Ovary (tissue), 9 donors: ENCODE results near the gene DOCK1. TPM values are rescaled to one million over a fixed set of nuclear protein-coding genes. Genes with fewer than 3 reads are reported as not detected.

Experiments used
- DNase-seq, 5 donors: peaks; one replicate each; pipeline ENCODE4 v3.0.0-alpha.2; 2019 to 2020
- H3K27ac ChIP-seq, 2 donors: fragments of 200-600 bp; one replicate each; pipeline versions ENCODE4 v1.5.1 to v1.8.0; 2019 to 2022
- H3K27me3 ChIP-seq: fragments of 200-600 bp; one replicate; pipeline ENCODE4 v1.8.0; 2022
- H3K36me3 ChIP-seq: fragments of 200-600 bp; sonication (generic); one replicate; pipeline ENCODE4 v1.5.1; 2019
- H3K4me1 ChIP-seq: one replicate; pipeline ENCODE4 v1.8.1; 2013; ENCODE audit warnings: mild to moderate bottlenecking, moderate library complexity; ENCODE audit not compliant: insufficient read depth
- H3K4me3 ChIP-seq: fragments of 200-600 bp; sonication (generic); one replicate; pipeline ENCODE4 v1.5.1; 2017
- H3K9me3 ChIP-seq, 2 donors: fragments of 200-600 bp in 1 of 2; sonication (generic) in 1 of 2; one replicate each; pipeline versions ENCODE4 v1.5.1 to v1.8.1; 2013 to 2019; ENCODE audit warnings: mild to moderate bottlenecking in 1 of 2, moderate library complexity in 1 of 2
- CTCF ChIP-seq, 3 donors: fragments of 450-650 bp in 2 of 3; fragments of 200-600 bp in 1 of 3; IDR thresholded peaks; one replicate each; pipeline versions ENCODE4 v1.5.1 to v1.8.0; 2016 to 2022; ENCODE audit warnings: antibody characterized with exemption in 3 of 3, mild to moderate bottlenecking in 1 of 3
- EP300 ChIP-seq: sonication (generic); formaldehyde crosslinking; IDR thresholded peaks from one replicate; pipeline ENCODE4 v1.6.1; 2017; ENCODE audit warnings: antibody characterized with exemption
- POLR2A ChIP-seq: fragments of 450-650 bp; IDR thresholded peaks from one replicate; pipeline ENCODE4 v1.6.1; 2017; ENCODE audit warnings: antibody characterized with exemption, mild to moderate bottlenecking, moderate library complexity
- WGBS, 3 donors: extraction: QIAGEN DNeasy Blood & Tissue Kit in 1 of 3; methylation state at CpG; one replicate each; pipeline versions ENCODE4 v1.1.5 to v1.1.7; 2013 to 2017; 5-methylcytosine and 5-hydroxymethylcytosine counted together
- intact Hi-C, 4 donors: fragments of 100-400 bp; cut with DNase I; formaldehyde crosslinking; loops; one replicate each; pipeline versions ENCODE4 v1.11.0 to v1.15.1; 2022 to 2023
- polyA plus RNA-seq, 2 donors: library from polyadenylated mRNA; stranded (reverse); fragments of 200-250 nt in 1 of 2; fragments of 350-450 nt in 1 of 2; fragmentation: Illumina TruSeq in 1 of 2; extraction: RNeasy Lipid Tissue Mini Kit (QIAGEN cat#74804) in 1 of 2; gene quantifications; one replicate each; pipeline ENCODE4 v1.2.3, GENCODE V29; 2013 to 2014
- total RNA-seq, 7 donors: library from RNA; depleted of rRNA in 2 of 7; stranded (reverse); fragments of >200 nt in 2 of 7; fragmentation: NEBNext Ultra II Directional in 3 of 7; extraction: Animal tissue kit (Norgen Biotek cat#: 25700) in 3 of 7; gene quantifications; one replicate each; pipeline versions ENCODE4 v1.1.0 to v1.2.4, GENCODE V29; 2016 to 2023
- donor health status: DM: no; HTN: no; CAD: no; lungs with moderate emphysema.
- donor health status: DM: no; HTN: no; CAD: no.
- donor health status: Bipolar disorder and iron deficiency.
- donor health status: DM: yes; HTN: yes; CAD: no.
- donor health status: DM: no; HTN: no; CAD: no.
- donor health status: DM: yes; HTN: yes; CAD: no.

Gene DOCK1
- total and polyA plus RNA-seq, 9 donors: 24.7 to 68.3 (median 51.1) TPM

- TF ChIP-seq EP300 (no peak), CTCF (IDR thresholded peaks at IDR 0.05) (no peak), POLR2A (no peak)
- Histone ChIP-seq H3K36me3 (no peaks in the 10 kb centered on the region), H3K27me3 (no peaks in the 10 kb centered on the region), H3K4me1 (no peaks in the 10 kb centered on the region), H3K9me3 (no peaks in the 10 kb centered on the region), H3K4me3 (no peak overlapping the region), H3K27ac (no peak overlapping the region)
- intact Hi-C loops: no loop called here
- no peak for DNase-seq
- WGBS, 3 donors: 95 to 98% (median 97%) methylated on average over 4 of the region's 4 CpGs
Measured at GRCh38 chr10:127280446-127280845, 375.2 kb downstream of the DOCK1 start.

- H3K36me3 ChIP-seq: no peaks in the 10 kb centered on the region
- no peak overlapping the region for H3K4me3 ChIP-seq
- H3K27me3 ChIP-seq: no peaks in the 10 kb centered on the region
- no peaks in the 10 kb centered on the region for H3K9me3 ChIP-seq
- no peak for DNase-seq
- intact Hi-C loops: no loop called here
- no peak overlapping the region for H3K27ac ChIP-seq
- H3K4me1 ChIP-seq: no peaks in the 10 kb centered on the region
- 56 to 71% (median 70%) methylated on average over 4 of the region's 4 CpGs for WGBS, 3 donors
- TF ChIP-seq POLR2A: no peak
- no peak for TF ChIP-seq CTCF (IDR thresholded peaks at IDR 0.05)
- no peak for TF ChIP-seq EP300
Measured at GRCh38 chr10:127283017-127283416, 377.8 kb downstream of the DOCK1 start.

- no peak overlapping the region for H3K4me3 ChIP-seq
- no peak for DNase-seq
- no peaks in the 10 kb centered on the region for H3K27me3 ChIP-seq
- H3K4me1 ChIP-seq: no peaks in the 10 kb centered on the region
- WGBS, 3 donors: 92 to 96% (median 96%) methylated on average over 3 of the region's 3 CpGs
- no peak overlapping the region for H3K27ac ChIP-seq
- intact Hi-C loops: no loop called here
- H3K36me3 ChIP-seq: no peaks in the 10 kb centered on the region
- TF ChIP-seq CTCF (IDR thresholded peaks at IDR 0.05) (no peak), POLR2A (no peak), EP300 (no peak)
- no peaks in the 10 kb centered on the region for H3K9me3 ChIP-seq
Measured at GRCh38 chr10:127283576-127283975, 378.3 kb downstream of the DOCK1 start.

GRCh38 chr10:127290850-127291249 lies 385.6 kb downstream of the DOCK1 start:
- DNase-seq: no peak
- Histone ChIP-seq H3K36me3 (no peaks in the 10 kb centered on the region), H3K4me3 (no peak overlapping the region), H3K9me3 (no peaks in the 10 kb centered on the region), H3K27ac (no peak overlapping the region), H3K27me3 (no peaks in the 10 kb centered on the region), H3K4me1 (no peaks in the 10 kb centered on the region)
- WGBS, 3 donors: 78 to 80% (median 78%) methylated on average over 4 of the region's 4 CpGs
- no peak for TF ChIP-seq POLR2A
- no peak for TF ChIP-seq CTCF (IDR thresholded peaks at IDR 0.05)
- no peak for TF ChIP-seq EP300
- intact Hi-C loops: no loop called here

GRCh38 chr10:127291329-127291728 lies 386.1 kb downstream of the DOCK1 start:
- H3K4me1 ChIP-seq: no peaks in the 10 kb centered on the region
- DNase-seq: no peak
- H3K9me3 ChIP-seq: no peaks in the 10 kb centered on the region
- 93 to 97% (median 94%) methylated on average over 8 of the region's 8 CpGs for WGBS, 3 donors
- no peaks in the 10 kb centered on the region for H3K27me3 ChIP-seq
- no peaks in the 10 kb centered on the region for H3K36me3 ChIP-seq
- no peak overlapping the region for H3K4me3 ChIP-seq
- TF ChIP-seq EP300: no peak
- TF ChIP-seq CTCF (IDR thresholded peaks at IDR 0.05): no peak
- no peak for TF ChIP-seq POLR2A
- H3K27ac ChIP-seq: no peak overlapping the region
- intact Hi-C loops: no loop called here
